GM23338 (cell line): Measurements from ENCODE around the gene TSEN2. TPM values are rescaled to one million over a fixed set of nuclear protein-coding genes. Genes with fewer than 3 reads are reported as not detected.

Experiments
- ATAC-seq: fragments of 200-7000 bp; cut with Tn5 transposase; 3 replicates; pipeline ENCODE4 v1.9.1; 2020
- DNase-seq: peaks from one replicate; pipeline ENCODE4 v3.0.0-alpha.2; 2015; ENCODE audit warnings: low spot score
- H2AFZ ChIP-seq: fragments of 200-600 bp; sonication (generic); 2 replicates; pipeline ENCODE4 v1.8.0; 2016; ENCODE audit warnings: antibody characterized with exemption, mild to moderate bottlenecking, moderate library complexity
- H3F3A ChIP-seq: fragments of 200-600 bp; sonication (generic); replicated peaks from 2 replicates; pipeline ENCODE4 v1.8.0; 2017; ENCODE audit warnings: antibody characterized with exemption, mixed run types, low read depth
- H3K27ac ChIP-seq: fragments of 200-600 bp; sonication (generic); 2 replicates; pipeline ENCODE4 v1.6.1; 2016; ENCODE audit warnings: low read depth
- H3K27me3 ChIP-seq: fragments of 200-600 bp; sonication (generic); 2 replicates; pipeline ENCODE4 v1.8.0; 2016; ENCODE audit warnings: mild to moderate bottlenecking, mixed run types, moderate library complexity; ENCODE audit not compliant: insufficient read depth
- H3K36me3 ChIP-seq: fragments of 200-600 bp; sonication (generic); 2 replicates; pipeline ENCODE4 v1.8.0; 2016; ENCODE audit warnings: mild to moderate bottlenecking; ENCODE audit not compliant: insufficient read depth
- H3K4me1 ChIP-seq: fragments of 200-600 bp; sonication (generic); 2 replicates; pipeline ENCODE4 v1.8.0; 2016; ENCODE audit warnings: mild to moderate bottlenecking, moderate library complexity; ENCODE audit not compliant: insufficient read depth
- H3K4me2 ChIP-seq: fragments of 200-600 bp; sonication (generic); 2 replicates; pipeline ENCODE4 v1.7.1; 2017; ENCODE audit warnings: mixed run types
- H3K4me3 ChIP-seq: fragments of 200-600 bp; sonication (generic); 2 replicates; pipeline ENCODE4 v1.6.1; 2016; ENCODE audit warnings: mixed run types
- H3K79me2 ChIP-seq: fragments of 200-600 bp; sonication (generic); replicated peaks from 2 replicates; pipeline ENCODE4 v1.8.0; 2017; ENCODE audit warnings: mild to moderate bottlenecking; ENCODE audit not compliant: insufficient read depth
- H3K9me2 ChIP-seq: fragments of 200-600 bp; sonication (generic); 2 replicates; pipeline ENCODE4 v1.8.0; 2017; ENCODE audit not compliant: insufficient read depth
- H4K20me1 ChIP-seq: fragments of 200-600 bp; sonication (generic); replicated peaks from 2 replicates; pipeline ENCODE4 v1.8.0; 2017; ENCODE audit warnings: mild to moderate bottlenecking; ENCODE audit not compliant: insufficient read depth
- H3K27ac Mint-ChIP-seq: 2 replicates; pipeline ENCODE4 v1.8.0; 2020; ENCODE audit warnings: inconsistent platforms, mild to moderate bottlenecking, moderate library complexity, mixed read lengths
- H3K27me3 Mint-ChIP-seq: 3 replicates; pipeline ENCODE4 v1.8.0; 2022; ENCODE audit warnings: low read depth, mild to moderate bottlenecking, moderate library complexity, mixed read lengths, inconsistent platforms; ENCODE audit not compliant: insufficient read depth, poor library complexity
- H3K36me3 Mint-ChIP-seq: 3 replicates; pipeline ENCODE4 v1.8.0; 2021; ENCODE audit warnings: low read depth, mild to moderate bottlenecking, inconsistent platforms, moderate library complexity, mixed read lengths
- H3K4me1 Mint-ChIP-seq: 3 replicates; pipeline ENCODE4 v1.8.0; 2020; ENCODE audit warnings: mild to moderate bottlenecking, inconsistent platforms, mixed read lengths
- H3K4me3 Mint-ChIP-seq: 3 replicates; pipeline ENCODE4 v1.8.0; 2021; ENCODE audit warnings: moderate library complexity, mild to moderate bottlenecking, inconsistent platforms, mixed read lengths
- H3K9me3 Mint-ChIP-seq: 3 replicates; pipeline ENCODE4 v1.8.0; 2020; ENCODE audit warnings: moderate library complexity, mild to moderate bottlenecking, inconsistent platforms, mixed read lengths
- CREB1 ChIP-seq: fragments of 250-450 bp; sonication (Bioruptor Pico); IDR thresholded peaks from 2 replicates; pipeline ENCODE4 v1.5.0; 2020; ENCODE audit warnings: low read depth, mild to moderate bottlenecking, moderate library complexity
- EZH2 ChIP-seq: fragments of 200-600 bp; sonication (generic); IDR thresholded peaks from one replicate; pipeline ENCODE4 v1.8.0; 2017; ENCODE audit warnings: antibody characterized with exemption, mild to moderate bottlenecking, low read depth; ENCODE audit not compliant: unreplicated experiment
- EZH2phosphoT487 ChIP-seq: fragments of 200-600 bp; sonication (generic); IDR thresholded peaks from one replicate; pipeline ENCODE4 v1.8.1; 2018; ENCODE audit warnings: antibody characterized with exemption; ENCODE audit not compliant: unreplicated experiment
- JUNB ChIP-seq: IDR thresholded peaks from one replicate; pipeline ENCODE4 v1.6.1; 2016; ENCODE audit warnings: antibody characterized with exemption; ENCODE audit not compliant: unreplicated experiment
- NANOG ChIP-seq: IDR thresholded peaks from 2 replicates; pipeline ENCODE4 v1.6.1; 2016; ENCODE audit warnings: antibody characterized with exemption, borderline replicate concordance
- POLR2AphosphoS5 ChIP-seq: IDR thresholded peaks from 2 replicates; pipeline ENCODE4 v1.6.1; 2016; ENCODE audit warnings: antibody characterized with exemption, low read depth
- STAT1 ChIP-seq: IDR thresholded peaks from one replicate; pipeline ENCODE4 v1.6.1; 2016; ENCODE audit warnings: antibody characterized with exemption; ENCODE audit not compliant: unreplicated experiment
- ZNF114 ChIP-seq: fragments of 250-450 bp; sonication (Bioruptor Pico); IDR thresholded peaks from 2 replicates; pipeline ENCODE4 v1.5.0; 2020; ENCODE audit warnings: mild to moderate bottlenecking, moderate library complexity
- ZNF331 ChIP-seq: fragments of 250-450 bp; sonication (Bioruptor Pico); IDR thresholded peaks from 2 replicates; pipeline ENCODE4 v1.5.0; 2020; ENCODE audit warnings: low read depth, mild to moderate bottlenecking, moderate library complexity
- polyA plus RNA-seq: library from polyadenylated mRNA; unstranded; fragments of >200 nt; fragmentation: Nextera tagmentation; extraction: Ambion mirVana; gene quantifications from 2 replicates; pipeline ENCODE4 v1.2.1, GENCODE V29; 2016
- total RNA-seq: library from RNA; depleted of rRNA; stranded (reverse); fragments of >200 nt; shearing (Covaris generic); gene quantifications from 2 replicates; pipeline ENCODE4 v1.2.3, GENCODE V29; 2014
- TF ChIP-seq, protein P1 (sequence below), 2 experiments: fragments of 200-600 bp in 1 of 2; sonication (generic) in 1 of 2; conservative IDR thresholded peaks; 2 replicates each; pipeline versions ENCODE4 v1.5.1 to v1.6.1; 2016 to 2017; ENCODE audit warnings: antibody characterized with exemption in 2 of 2, low read depth in 2 of 2, mild to moderate bottlenecking in 2 of 2, moderate library complexity in 1 of 2
- TF ChIP-seq, protein P2 (sequence below): fragments of 250-450 bp; sonication (Bioruptor Pico); IDR thresholded peaks from 2 replicates; pipeline ENCODE4 v1.5.0; 2020; ENCODE audit warnings: mild to moderate bottlenecking, moderate library complexity
- TF ChIP-seq, protein P3 (sequence below): IDR thresholded peaks from one replicate; pipeline ENCODE4 v1.6.1; 2018; ENCODE audit warnings: antibody characterized with exemption; ENCODE audit not compliant: unreplicated experiment
- TF ChIP-seq, protein P4 (sequence below): IDR thresholded peaks from 2 replicates; pipeline ENCODE4 v1.6.1; 2016; ENCODE audit warnings: antibody characterized with exemption

TSEN2 gene
- total and polyA plus RNA-seq, 2 experiments from 2014 or later: 27.7 to 30.0 TPM

DNA sequence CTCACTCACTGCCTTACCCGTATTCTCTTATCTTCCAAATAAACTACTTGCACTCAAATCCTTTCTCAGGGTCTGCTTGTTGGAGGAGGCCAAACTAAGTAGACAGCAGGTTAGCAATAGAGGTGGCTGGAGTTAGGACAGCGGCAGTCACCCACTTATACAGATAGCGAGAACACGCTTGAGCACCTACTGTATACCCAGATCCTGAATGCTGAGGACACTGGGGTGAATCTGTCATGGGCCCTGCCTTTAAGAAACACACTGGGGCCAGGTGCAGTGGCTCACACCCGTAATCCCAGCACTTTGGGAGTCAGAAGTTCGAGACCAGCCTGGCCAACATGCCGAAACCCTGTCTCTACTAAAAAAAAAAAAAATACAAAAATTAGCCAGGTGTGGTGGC is 38.0 kb upstream of the TSEN2 start:
- Mint-ChIP-seq H3K27ac (no peak overlapping the region), H3K9me3 (no peaks in the 10 kb centered on the region), H3K4me3 (no peak overlapping the region), H3K4me1 (peaks cover 18% of the 10 kb centered on the region), H3K27me3 (peaks cover 11% of the 10 kb centered on the region), H3K36me3 (no peaks in the 10 kb centered on the region)
- Histone ChIP-seq H3K27me3 (no peaks in the 10 kb centered on the region), H3F3A (no peaks in the 10 kb centered on the region; the same call in 1 of the 2 replicates), H4K20me1 (no peaks in the 10 kb centered on the region), H3K4me3 (no peak overlapping the region), H3K9me2 (no peaks in the 10 kb centered on the region), H3K4me1 (peaks cover 11% of the 10 kb centered on the region), H3K79me2 (no peaks in the 10 kb centered on the region), H3K4me2 (no peak overlapping the region), H2AFZ (no peak overlapping the region), H3K27ac (no peak overlapping the region), H3K36me3 (no peaks in the 10 kb centered on the region)
- ATAC-seq (no peak), DNase-seq (no peak)
- TF ChIP-seq STAT1 (no peak), EZH2 (no peak), POLR2AphosphoS5 (no peak), EZH2phosphoT487 (no peak), CREB1 (no peak), NANOG (no peak), ZNF331 (no peak), JUNB (no peak), ZNF114 (CRISPR knock-in tag) (no peak)
- TF ChIP-seq, protein P1, sequence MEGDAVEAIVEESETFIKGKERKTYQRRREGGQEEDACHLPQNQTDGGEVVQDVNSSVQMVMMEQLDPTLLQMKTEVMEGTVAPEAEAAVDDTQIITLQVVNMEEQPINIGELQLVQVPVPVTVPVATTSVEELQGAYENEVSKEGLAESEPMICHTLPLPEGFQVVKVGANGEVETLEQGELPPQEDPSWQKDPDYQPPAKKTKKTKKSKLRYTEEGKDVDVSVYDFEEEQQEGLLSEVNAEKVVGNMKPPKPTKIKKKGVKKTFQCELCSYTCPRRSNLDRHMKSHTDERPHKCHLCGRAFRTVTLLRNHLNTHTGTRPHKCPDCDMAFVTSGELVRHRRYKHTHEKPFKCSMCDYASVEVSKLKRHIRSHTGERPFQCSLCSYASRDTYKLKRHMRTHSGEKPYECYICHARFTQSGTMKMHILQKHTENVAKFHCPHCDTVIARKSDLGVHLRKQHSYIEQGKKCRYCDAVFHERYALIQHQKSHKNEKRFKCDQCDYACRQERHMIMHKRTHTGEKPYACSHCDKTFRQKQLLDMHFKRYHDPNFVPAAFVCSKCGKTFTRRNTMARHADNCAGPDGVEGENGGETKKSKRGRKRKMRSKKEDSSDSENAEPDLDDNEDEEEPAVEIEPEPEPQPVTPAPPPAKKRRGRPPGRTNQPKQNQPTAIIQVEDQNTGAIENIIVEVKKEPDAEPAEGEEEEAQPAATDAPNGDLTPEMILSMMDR (conservative IDR thresholded peaks at IDR 0.05; ENCODE audit: low read depth in 2 of 2): no peak
- TF ChIP-seq, protein P2, sequence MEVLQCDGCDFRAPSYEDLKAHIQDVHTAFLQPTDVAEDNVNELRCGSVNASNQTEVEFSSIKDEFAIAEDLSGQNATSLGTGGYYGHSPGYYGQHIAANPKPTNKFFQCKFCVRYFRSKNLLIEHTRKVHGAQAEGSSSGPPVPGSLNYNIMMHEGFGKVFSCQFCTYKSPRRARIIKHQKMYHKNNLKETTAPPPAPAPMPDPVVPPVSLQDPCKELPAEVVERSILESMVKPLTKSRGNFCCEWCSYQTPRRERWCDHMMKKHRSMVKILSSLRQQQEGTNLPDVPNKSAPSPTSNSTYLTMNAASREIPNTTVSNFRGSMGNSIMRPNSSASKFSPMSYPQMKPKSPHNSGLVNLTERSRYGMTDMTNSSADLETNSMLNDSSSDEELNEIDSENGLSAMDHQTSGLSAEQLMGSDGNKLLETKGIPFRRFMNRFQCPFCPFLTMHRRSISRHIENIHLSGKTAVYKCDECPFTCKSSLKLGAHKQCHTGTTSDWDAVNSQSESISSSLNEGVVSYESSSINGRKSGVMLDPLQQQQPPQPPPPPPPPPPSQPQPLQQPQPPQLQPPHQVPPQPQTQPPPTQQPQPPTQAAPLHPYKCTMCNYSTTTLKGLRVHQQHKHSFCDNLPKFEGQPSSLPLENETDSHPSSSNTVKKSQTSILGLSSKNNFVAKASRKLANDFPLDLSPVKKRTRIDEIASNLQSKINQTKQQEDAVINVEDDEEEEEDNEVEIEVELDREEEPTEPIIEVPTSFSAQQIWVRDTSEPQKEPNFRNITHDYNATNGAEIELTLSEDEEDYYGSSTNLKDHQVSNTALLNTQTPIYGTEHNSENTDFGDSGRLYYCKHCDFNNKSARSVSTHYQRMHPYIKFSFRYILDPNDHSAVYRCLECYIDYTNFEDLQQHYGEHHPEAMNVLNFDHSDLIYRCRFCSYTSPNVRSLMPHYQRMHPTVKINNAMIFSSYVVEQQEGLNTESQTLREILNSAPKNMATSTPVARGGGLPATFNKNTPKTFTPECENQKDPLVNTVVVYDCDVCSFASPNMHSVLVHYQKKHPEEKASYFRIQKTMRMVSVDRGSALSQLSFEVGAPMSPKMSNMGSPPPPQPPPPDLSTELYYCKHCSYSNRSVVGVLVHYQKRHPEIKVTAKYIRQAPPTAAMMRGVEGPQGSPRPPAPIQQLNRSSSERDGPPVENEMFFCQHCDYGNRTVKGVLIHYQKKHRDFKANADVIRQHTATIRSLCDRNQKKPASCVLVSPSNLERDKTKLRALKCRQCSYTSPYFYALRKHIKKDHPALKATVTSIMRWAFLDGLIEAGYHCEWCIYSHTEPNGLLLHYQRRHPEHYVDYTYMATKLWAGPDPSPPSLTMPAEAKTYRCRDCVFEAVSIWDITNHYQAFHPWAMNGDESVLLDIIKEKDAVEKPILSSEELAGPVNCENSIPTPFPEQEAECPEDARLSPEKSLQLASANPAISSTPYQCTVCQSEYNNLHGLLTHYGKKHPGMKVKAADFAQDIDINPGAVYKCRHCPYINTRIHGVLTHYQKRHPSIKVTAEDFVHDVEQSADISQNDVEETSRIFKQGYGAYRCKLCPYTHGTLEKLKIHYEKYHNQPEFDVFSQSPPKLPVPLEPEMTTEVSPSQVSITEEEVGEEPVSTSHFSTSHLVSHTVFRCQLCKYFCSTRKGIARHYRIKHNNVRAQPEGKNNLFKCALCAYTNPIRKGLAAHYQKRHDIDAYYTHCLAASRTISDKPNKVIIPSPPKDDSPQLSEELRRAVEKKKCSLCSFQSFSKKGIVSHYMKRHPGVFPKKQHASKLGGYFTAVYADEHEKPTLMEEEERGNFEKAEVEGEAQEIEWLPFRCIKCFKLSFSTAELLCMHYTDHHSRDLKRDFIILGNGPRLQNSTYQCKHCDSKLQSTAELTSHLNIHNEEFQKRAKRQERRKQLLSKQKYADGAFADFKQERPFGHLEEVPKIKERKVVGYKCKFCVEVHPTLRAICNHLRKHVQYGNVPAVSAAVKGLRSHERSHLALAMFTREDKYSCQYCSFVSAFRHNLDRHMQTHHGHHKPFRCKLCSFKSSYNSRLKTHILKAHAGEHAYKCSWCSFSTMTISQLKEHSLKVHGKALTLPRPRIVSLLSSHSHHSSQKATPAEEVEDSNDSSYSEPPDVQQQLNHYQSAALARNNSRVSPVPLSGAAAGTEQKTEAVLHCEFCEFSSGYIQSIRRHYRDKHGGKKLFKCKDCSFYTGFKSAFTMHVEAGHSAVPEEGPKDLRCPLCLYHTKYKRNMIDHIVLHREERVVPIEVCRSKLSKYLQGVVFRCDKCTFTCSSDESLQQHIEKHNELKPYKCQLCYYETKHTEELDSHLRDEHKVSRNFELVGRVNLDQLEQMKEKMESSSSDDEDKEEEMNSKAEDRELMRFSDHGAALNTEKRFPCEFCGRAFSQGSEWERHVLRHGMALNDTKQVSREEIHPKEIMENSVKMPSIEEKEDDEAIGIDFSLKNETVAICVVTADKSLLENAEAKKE (CRISPR knock-in tag): no peak
- TF ChIP-seq, protein P3, sequence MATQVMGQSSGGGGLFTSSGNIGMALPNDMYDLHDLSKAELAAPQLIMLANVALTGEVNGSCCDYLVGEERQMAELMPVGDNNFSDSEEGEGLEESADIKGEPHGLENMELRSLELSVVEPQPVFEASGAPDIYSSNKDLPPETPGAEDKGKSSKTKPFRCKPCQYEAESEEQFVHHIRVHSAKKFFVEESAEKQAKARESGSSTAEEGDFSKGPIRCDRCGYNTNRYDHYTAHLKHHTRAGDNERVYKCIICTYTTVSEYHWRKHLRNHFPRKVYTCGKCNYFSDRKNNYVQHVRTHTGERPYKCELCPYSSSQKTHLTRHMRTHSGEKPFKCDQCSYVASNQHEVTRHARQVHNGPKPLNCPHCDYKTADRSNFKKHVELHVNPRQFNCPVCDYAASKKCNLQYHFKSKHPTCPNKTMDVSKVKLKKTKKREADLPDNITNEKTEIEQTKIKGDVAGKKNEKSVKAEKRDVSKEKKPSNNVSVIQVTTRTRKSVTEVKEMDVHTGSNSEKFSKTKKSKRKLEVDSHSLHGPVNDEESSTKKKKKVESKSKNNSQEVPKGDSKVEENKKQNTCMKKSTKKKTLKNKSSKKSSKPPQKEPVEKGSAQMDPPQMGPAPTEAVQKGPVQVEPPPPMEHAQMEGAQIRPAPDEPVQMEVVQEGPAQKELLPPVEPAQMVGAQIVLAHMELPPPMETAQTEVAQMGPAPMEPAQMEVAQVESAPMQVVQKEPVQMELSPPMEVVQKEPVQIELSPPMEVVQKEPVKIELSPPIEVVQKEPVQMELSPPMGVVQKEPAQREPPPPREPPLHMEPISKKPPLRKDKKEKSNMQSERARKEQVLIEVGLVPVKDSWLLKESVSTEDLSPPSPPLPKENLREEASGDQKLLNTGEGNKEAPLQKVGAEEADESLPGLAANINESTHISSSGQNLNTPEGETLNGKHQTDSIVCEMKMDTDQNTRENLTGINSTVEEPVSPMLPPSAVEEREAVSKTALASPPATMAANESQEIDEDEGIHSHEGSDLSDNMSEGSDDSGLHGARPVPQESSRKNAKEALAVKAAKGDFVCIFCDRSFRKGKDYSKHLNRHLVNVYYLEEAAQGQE: no peak
- TF ChIP-seq, protein P4, sequence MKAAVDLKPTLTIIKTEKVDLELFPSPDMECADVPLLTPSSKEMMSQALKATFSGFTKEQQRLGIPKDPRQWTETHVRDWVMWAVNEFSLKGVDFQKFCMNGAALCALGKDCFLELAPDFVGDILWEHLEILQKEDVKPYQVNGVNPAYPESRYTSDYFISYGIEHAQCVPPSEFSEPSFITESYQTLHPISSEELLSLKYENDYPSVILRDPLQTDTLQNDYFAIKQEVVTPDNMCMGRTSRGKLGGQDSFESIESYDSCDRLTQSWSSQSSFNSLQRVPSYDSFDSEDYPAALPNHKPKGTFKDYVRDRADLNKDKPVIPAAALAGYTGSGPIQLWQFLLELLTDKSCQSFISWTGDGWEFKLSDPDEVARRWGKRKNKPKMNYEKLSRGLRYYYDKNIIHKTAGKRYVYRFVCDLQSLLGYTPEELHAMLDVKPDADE: no peak
